ENCODE results near the gene PLLP.
A peak's percentile ranks its signal among the peaks of the same experiment; 100 is the strongest.
"Not testable (repeated sequence)": the region's sequence is repeated elsewhere in the genome, so short reads cannot be mapped to it uniquely, and the experiment has no call there.

The PLLP gene

GRCh38 chr16:57303021-57303909, 18.8 kb upstream of the PLLP start:
- DNase-seq (ENCODE audit: low read depth in 4 of 4, low spot score in 1 of 4) = no peak

GRCh38 chr16:57301126-57301817, 16.8 kb upstream of the PLLP start:
- DNase-seq (ENCODE audit: low read depth in 4 of 4, low spot score in 1 of 4) = no peak

- DNase-seq (ENCODE audit: low read depth in 4 of 4, low spot score in 1 of 4) = peak; percentile 94 to 96 (median 95)
Measured at GRCh38 chr16:57300387-57301125, 16.1 kb upstream of the PLLP start.

- DNase-seq (ENCODE audit: low read depth in 4 of 4, low spot score in 1 of 4) = peak; percentile 55 to 80 (median 74)
Measured at GRCh38 chr16:57299719-57300386, 15.4 kb upstream of the PLLP start.

GRCh38 chr16:57299009-57299718, 14.7 kb upstream of the PLLP start:
- peak in 1 of 4 experiments; percentile 9 for DNase-seq (ENCODE audit: low read depth in 4 of 4, low spot score in 1 of 4)

- DNase-seq (ENCODE audit: low read depth in 4 of 4, low spot score in 1 of 4) = no peak
Measured at GRCh38 chr16:57297856-57298255, 13.4 kb upstream of the PLLP start.

GRCh38 chr16:57289391-57290257, 5.2 kb upstream of the PLLP start:
- DNase-seq (ENCODE audit: low read depth in 4 of 4, low spot score in 1 of 4) = no peak

- DNase-seq (ENCODE audit: low read depth in 4 of 4, low spot score in 1 of 4) = no peak
Measured at GRCh38 chr16:57285379-57285778, 907 bp upstream of the PLLP start.

- no peak for DNase-seq (ENCODE audit: low read depth in 4 of 4, low spot score in 1 of 4)
Measured at GRCh38 chr16:57284952-57285363, 486 bp upstream of the PLLP start.

- DNase-seq (ENCODE audit: low read depth in 4 of 4, low spot score in 1 of 4) = no peak
Measured at GRCh38 chr16:57283959-57284208, 588 bp downstream of the PLLP start.

GRCh38 chr16:57283214-57283958, 1.1 kb downstream of the PLLP start:
- no peak for DNase-seq (ENCODE audit: low read depth in 4 of 4, low spot score in 1 of 4)

- DNase-seq (ENCODE audit: low read depth in 4 of 4, low spot score in 1 of 4) = no peak
Measured at GRCh38 chr16:57282510-57283213, 1.8 kb downstream of the PLLP start.

- DNase-seq (ENCODE audit: low read depth in 4 of 4, low spot score in 1 of 4) = no peak
Measured at GRCh38 chr16:57281791-57282190, 2.7 kb downstream of the PLLP start.

GRCh38 chr16:57279780-57280638, 4.5 kb downstream of the PLLP start:
- DNase-seq (ENCODE audit: low read depth in 4 of 4, low spot score in 1 of 4) = no peak

- DNase-seq (ENCODE audit: low read depth in 4 of 4, low spot score in 1 of 4) = no peak
Measured at GRCh38 chr16:57278494-57278893, 6.0 kb downstream of the PLLP start.

- peak in 1 of 4 experiments; percentile 28 for DNase-seq (ENCODE audit: low read depth in 4 of 4, low spot score in 1 of 4)
Measured at GRCh38 chr16:57277586-57277985, 6.9 kb downstream of the PLLP start.

GRCh38 chr16:57276596-57276995, 7.9 kb downstream of the PLLP start:
- no peak for DNase-seq (ENCODE audit: low read depth in 4 of 4, low spot score in 1 of 4)

- DNase-seq (ENCODE audit: low read depth in 4 of 4, low spot score in 1 of 4) = not testable (repeated sequence)
Measured at GRCh38 chr16:57275946-57276345, 8.5 kb downstream of the PLLP start.
